ENCODE data around the gene PTGES3. TPM values are rescaled to one million over a fixed set of nuclear protein-coding genes. Genes with fewer than 3 reads are reported as not detected.

The PTGES3 gene
- total RNA-seq, 1 experiment from 2014 or later: 404 TPM

DNA sequence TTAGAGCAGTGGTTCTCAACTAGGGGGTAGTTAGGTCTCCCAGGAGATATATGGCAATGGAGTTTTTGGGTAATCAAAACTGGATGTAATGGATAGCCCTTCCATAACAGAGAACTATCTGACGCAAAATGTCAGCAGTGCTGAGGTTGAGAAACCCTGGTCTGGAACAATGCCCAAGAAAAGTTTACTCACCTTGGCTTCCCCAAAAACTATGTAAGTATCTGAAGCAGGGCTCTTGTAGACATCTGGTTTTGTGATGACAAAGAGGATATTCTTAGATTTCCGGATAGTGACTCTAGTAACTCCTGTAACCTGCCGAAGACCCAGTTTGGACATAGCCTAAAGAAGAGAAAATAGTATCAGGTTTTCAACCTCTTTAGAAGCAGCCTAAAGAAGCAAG is 25.3 kb upstream of the PTGES3 start:
- peaks cover 36% of the 10 kb centered on the region; the same call in 1 of the 2 replicates for H4K20me1 ChIP-seq (ENCODE audit: insufficient read depth)
- RAD21 ChIA-PET (ENCODE audit: low non-redundant PET in 1 of 2, low total read pairs in 2 of 2, uncharacterized antibody in 2 of 2, unreplicated experiment in 2 of 2): no interaction called here

More for the DNA sequence above, 25.3 kb upstream of the PTGES3 start:
- Histone ChIP-seq H3K27me3 (ENCODE audit: insufficient read depth, low read length) (no peaks in the 10 kb centered on the region), H3K9me2 (ENCODE audit: insufficient read depth) (no peaks in the 10 kb centered on the region), H3K4me1 (ENCODE audit: control insufficient read depth in 1 of 2, insufficient read depth in 2 of 2, low read length in 2 of 2) (no peaks in the 10 kb centered on the region), H3K4me3 (replicated peaks in 1 of 2; ENCODE audit: low read depth in 1 of 2, low read length in 2 of 2) (no peak overlapping the region), H3K27ac (ENCODE audit: low read depth, low read length) (no peak overlapping the region), H3K36me3 (ENCODE audit: control insufficient read depth in 1 of 2, insufficient read depth in 2 of 2, low read length in 2 of 2) (peaks cover 44 to 47% of the 10 kb centered on the region in 2 experiments), H3K4me2 (ENCODE audit: low read length) (no peak overlapping the region), H3K9me3 (ENCODE audit: control insufficient read depth in 1 of 2, insufficient read depth in 1 of 2, low read depth in 1 of 2, low read length in 2 of 2) (no peaks in the 10 kb centered on the region), H3K9ac (ENCODE audit: low read length) (no peak overlapping the region), H2AFZ (ENCODE audit: low read depth, low read length, poor library complexity, severe bottlenecking) (no peak overlapping the region), H3K79me2 (ENCODE audit: insufficient read depth, low read length) (peaks cover 49% of the 10 kb centered on the region)
- no peak for TF ChIP-seq TCF7L2 (IDR thresholded peaks at IDR 0.05; ENCODE audit: borderline replicate concordance, extremely low read depth, insufficient read depth, insufficient read length)
- TF ChIP-seq RAD21 (IDR thresholded peaks at IDR 0.05; ENCODE audit: low read depth): no peak
- TF ChIP-seq, protein P1, sequence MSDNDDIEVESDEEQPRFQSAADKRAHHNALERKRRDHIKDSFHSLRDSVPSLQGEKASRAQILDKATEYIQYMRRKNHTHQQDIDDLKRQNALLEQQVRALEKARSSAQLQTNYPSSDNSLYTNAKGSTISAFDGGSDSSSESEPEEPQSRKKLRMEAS (IDR thresholded peaks at IDR 0.05): no peak
- TF ChIP-seq POLR2AphosphoS5 (IDR thresholded peaks at IDR 0.05; ENCODE audit: low read depth, low read length): no peak
- no peak for TF ChIP-seq SP1 (IDR thresholded peaks at IDR 0.05; ENCODE audit: low read depth)
- TF ChIP-seq, protein P2, sequence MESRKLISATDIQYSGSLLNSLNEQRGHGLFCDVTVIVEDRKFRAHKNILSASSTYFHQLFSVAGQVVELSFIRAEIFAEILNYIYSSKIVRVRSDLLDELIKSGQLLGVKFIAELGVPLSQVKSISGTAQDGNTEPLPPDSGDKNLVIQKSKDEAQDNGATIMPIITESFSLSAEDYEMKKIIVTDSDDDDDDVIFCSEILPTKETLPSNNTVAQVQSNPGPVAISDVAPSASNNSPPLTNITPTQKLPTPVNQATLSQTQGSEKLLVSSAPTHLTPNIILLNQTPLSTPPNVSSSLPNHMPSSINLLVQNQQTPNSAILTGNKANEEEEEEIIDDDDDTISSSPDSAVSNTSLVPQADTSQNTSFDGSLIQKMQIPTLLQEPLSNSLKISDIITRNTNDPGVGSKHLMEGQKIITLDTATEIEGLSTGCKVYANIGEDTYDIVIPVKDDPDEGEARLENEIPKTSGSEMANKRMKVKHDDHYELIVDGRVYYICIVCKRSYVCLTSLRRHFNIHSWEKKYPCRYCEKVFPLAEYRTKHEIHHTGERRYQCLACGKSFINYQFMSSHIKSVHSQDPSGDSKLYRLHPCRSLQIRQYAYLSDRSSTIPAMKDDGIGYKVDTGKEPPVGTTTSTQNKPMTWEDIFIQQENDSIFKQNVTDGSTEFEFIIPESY (IDR thresholded peaks at IDR 0.05; ENCODE audit: extremely low read depth, insufficient replicate concordance, low read length): no peak
- no peak for TF ChIP-seq EZH2 (IDR thresholded peaks at IDR 0.05)
- no peak for TF ChIP-seq ZFX (IDR thresholded peaks at IDR 0.05)
- no peak for TF ChIP-seq CBX3 (IDR thresholded peaks at IDR 0.05; ENCODE audit: low read depth)
- no peak for TF ChIP-seq YY1 (IDR thresholded peaks at IDR 0.05; ENCODE audit: extremely low read depth, insufficient replicate concordance, low read depth, low read length)
- no peak for TF ChIP-seq FOSL1 (IDR thresholded peaks at IDR 0.05; ENCODE audit: low read depth)
- no peak for TF ChIP-seq EZH2phosphoT487 (IDR thresholded peaks at IDR 0.05; ENCODE audit: borderline replicate concordance)
- TF ChIP-seq POLR2A (IDR thresholded peaks at IDR 0.05; ENCODE audit: borderline replicate concordance, extremely low read depth, insufficient read depth, insufficient read length): no peak
- TF ChIP-seq CEBPB (IDR thresholded peaks at IDR 0.05; ENCODE audit: low read depth): no peak
- ChIA-PET CTCF (no interaction called here), POLR2A (no interaction called here)
- BruUV-seq (replicated peaks): no TSS peak
- ATAC-seq: no peak
- intact Hi-C loops (cut with micrococcal nuclease): no loop called here
- no peak for DNase-seq (ENCODE audit: low read depth, low spot score)
